Measurements from ENCODE around the gene TST.

DNA sequence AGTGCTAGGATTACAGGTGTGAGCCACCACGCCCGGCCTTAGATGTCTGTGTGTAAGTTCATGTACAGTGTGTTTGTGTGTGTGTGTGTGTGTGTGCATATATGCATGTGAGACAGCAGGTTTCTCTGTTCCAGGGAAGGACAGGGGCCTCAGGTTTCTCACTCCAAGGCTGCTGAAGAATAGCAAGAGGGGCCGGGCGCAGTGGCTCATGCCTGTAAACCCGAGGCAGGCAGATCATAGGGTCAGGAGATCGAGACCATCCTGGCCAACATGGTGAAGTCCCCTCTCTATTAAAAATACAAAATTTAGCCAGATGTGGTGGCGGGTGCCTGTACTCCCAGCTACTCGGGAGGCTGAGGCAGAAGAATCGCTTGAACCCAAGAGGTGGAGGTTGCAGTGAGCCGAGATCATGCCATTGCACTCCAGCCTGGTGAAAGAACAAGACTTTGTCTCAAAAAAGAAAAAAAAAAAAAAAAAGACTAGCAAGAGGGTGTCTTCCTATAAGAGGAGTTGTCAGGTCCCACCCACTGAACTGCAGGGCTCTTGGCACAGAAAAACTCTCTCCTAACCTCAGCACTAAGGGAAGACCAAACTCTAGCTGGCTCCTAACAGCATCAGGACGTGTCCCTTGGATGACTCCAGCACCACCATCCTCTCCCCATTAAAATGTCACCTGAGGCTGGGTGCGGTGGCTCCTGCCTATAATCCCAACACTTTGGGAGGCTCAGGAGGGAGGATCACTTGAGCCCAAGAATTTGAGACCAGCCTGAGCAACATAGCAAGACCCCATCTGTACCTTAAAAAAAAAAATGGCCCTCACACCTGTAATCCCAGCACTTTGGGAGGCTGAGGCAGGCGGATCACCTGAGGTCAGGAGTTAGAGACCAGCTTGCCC lies 40.0 kb downstream of the TST start:
- TF ChIP-seq CTCF (IDR thresholded peaks at IDR 0.05; ENCODE audit: insufficient read depth, low read length, poor library complexity, severe bottlenecking) (no peak), EZH2phosphoT487 (conservative IDR thresholded peaks at IDR 0.05; ENCODE audit: low read length) (no peak)
